PFSK-1 (cell line): ENCODE data around the gene FOXI2.

ENCODE experiments used
- POLR2AphosphoS5 ChIP-seq: IDR thresholded peaks from 2 replicates; pipeline ENCODE4 v1.6.1; 2012; ENCODE audit warnings: low read depth, mild to moderate bottlenecking, control low read depth, low read length, moderate library complexity
- REST ChIP-seq, 2 experiments: IDR thresholded peaks; 2 replicates each; pipeline versions ENCODE4 v1.6.1 to v1.8.0; 2011 to 2012; ENCODE audit warnings: low read depth in 2 of 2, low read length in 2 of 2, control low read depth in 1 of 2, inconsistent platforms in 1 of 2, mild to moderate bottlenecking in 1 of 2, moderate library complexity in 1 of 2; ENCODE audit not compliant: insufficient read depth in 1 of 2
- SIN3A ChIP-seq: IDR thresholded peaks from 2 replicates; pipeline ENCODE4 v1.6.1; 2012; ENCODE audit warnings: mild to moderate bottlenecking, low read length, moderate library complexity, borderline replicate concordance; ENCODE audit not compliant: insufficient read depth

DNA sequence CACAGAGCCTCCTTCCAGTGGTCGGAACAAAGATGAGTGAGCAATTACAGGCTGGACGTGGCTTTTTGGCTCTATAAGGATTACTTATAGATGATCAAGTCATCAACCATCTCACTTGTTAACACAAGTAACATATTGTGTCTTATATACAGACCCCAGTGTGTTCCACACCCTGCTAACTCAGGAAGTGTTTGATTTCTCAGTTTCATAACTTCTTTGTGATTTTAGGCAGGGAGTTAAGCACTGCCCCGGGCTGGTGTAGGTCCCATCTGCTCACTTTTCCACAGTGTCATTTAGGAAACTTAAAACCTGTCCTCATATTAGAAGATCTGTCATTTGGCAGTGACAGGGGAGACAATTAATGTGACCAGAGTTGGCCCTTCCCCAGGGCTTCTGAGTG is 6.2 kb downstream of the FOXI2 start:
- no peak for TF ChIP-seq SIN3A
- no peak for TF ChIP-seq POLR2AphosphoS5
- TF ChIP-seq REST (IDR thresholded peaks at IDR 0.05; ENCODE audit: insufficient read depth in 1 of 2, low read depth in 2 of 2, low read length in 2 of 2): no peak
